CD4-positive, alpha-beta memory T cell (primary cell): ENCODE data around the gene BMP7. TPM values are rescaled to one million over a fixed set of nuclear protein-coding genes. Genes with fewer than 3 reads are reported as not detected.
A peak's percentile ranks its signal among the peaks of the same experiment; 100 is the strongest.
"Not testable (repeated sequence)": the region's sequence is repeated elsewhere in the genome, so short reads cannot be mapped to it uniquely, and the experiment has no call there.

Experiments
- CTCF ChIA-PET: fragments of 350-600 bp; sonication (Branson Sonifier 250); formaldehyde crosslinking; loops from one replicate; lab custom pipeline; 2021; ENCODE audit warnings: inconsistent platforms; ENCODE audit not compliant: partially characterized antibody; lab: Charles Lee
- POLR2A ChIA-PET: fragments of 350-600 bp; sonication (Branson Sonifier 250); formaldehyde crosslinking; loops from one replicate; lab custom pipeline; 2021; ENCODE audit not compliant: partially characterized antibody; lab: Charles Lee
- DNase-seq, 5 donors: peaks; one replicate each; pipeline versions ENCODE4 v3.0.0 to v3.0.0-alpha.2; 2020 to 2022; ENCODE audit warnings: mixed read lengths in 1 of 5
- H3K27ac ChIP-seq: one replicate; pipeline ENCODE4 v1.7.0; 2013; ENCODE audit warnings: low read depth, low read length
- H3K27me3 ChIP-seq: 2 replicates; pipeline ENCODE4 v1.7.0; 2013; ENCODE audit warnings: mild to moderate bottlenecking, low read length, moderate library complexity; ENCODE audit not compliant: insufficient read depth
- H3K36me3 ChIP-seq: 2 replicates; pipeline ENCODE4 v1.7.0; 2013; ENCODE audit warnings: mild to moderate bottlenecking, low read length, moderate library complexity; ENCODE audit not compliant: insufficient read depth
- H3K4me1 ChIP-seq: 2 replicates; pipeline ENCODE4 v1.7.0; 2013; ENCODE audit warnings: mild to moderate bottlenecking, low read length, moderate library complexity; ENCODE audit not compliant: insufficient read depth
- H3K4me3 ChIP-seq, 2 donors: one replicate each; pipeline ENCODE4 v1.7.0; 2013; ENCODE audit warnings: low read length in 2 of 2, mild to moderate bottlenecking in 1 of 2
- H3K9me3 ChIP-seq, 2 donors: one replicate each; pipeline ENCODE4 v1.7.0; 2013; ENCODE audit warnings: low read length in 2 of 2, control low read depth in 1 of 2; ENCODE audit not compliant: control insufficient read depth in 1 of 2
- H3K27ac Mint-ChIP-seq, 7 donors: one replicate each; pipeline ENCODE4 v1.8.0; 2020 to 2021; ENCODE audit warnings: mixed read lengths in 7 of 7, mild to moderate bottlenecking in 6 of 7, inconsistent platforms in 3 of 7, moderate library complexity in 3 of 7
- H3K27me3 Mint-ChIP-seq, 2 donors: one replicate each; pipeline ENCODE4 v1.8.0; 2020 to 2021; ENCODE audit warnings: mixed read lengths in 2 of 2
- H3K36me3 Mint-ChIP-seq, 2 donors: one replicate each; pipeline ENCODE4 v1.8.0; 2020 to 2021; ENCODE audit warnings: mixed read lengths in 2 of 2, inconsistent platforms in 1 of 2, mild to moderate bottlenecking in 1 of 2
- H3K4me1 Mint-ChIP-seq, 4 donors: one replicate each; pipeline ENCODE4 v1.8.0; 2020 to 2021; ENCODE audit warnings: mixed read lengths in 4 of 4, mild to moderate bottlenecking in 1 of 4
- H3K4me3 Mint-ChIP-seq, 8 donors: one replicate each; pipeline ENCODE4 v1.8.0; 2020 to 2021; ENCODE audit warnings: mixed read lengths in 8 of 8, mild to moderate bottlenecking in 7 of 8, moderate library complexity in 6 of 8, inconsistent platforms in 3 of 8
- H3K9me3 Mint-ChIP-seq, 8 donors: one replicate each; pipeline ENCODE4 v1.8.0; 2020 to 2021; ENCODE audit warnings: mixed read lengths in 8 of 8, mild to moderate bottlenecking in 5 of 8, inconsistent platforms in 3 of 8, moderate library complexity in 1 of 8
- intact Hi-C: fragments of 100-400 bp; cut with micrococcal nuclease; formaldehyde crosslinking; loops from one replicate; pipeline ENCODE4 v1.15.1; 2023
- polyA plus RNA-seq, 2 donors: library from polyadenylated mRNA; unstranded; fragments of 300-500 nt; fragmentation: Illumina TruSeq; gene quantifications; one replicate each; pipeline ENCODE4 v1.2.3, GENCODE V29; 2021
- total RNA-seq, 2 experiments: library from RNA; stranded (reverse); gene quantifications; one replicate each; pipeline ENCODE4 v1.2.3, GENCODE V29; 2021

Gene BMP7
- total and polyA plus RNA-seq, 4 experiments from 2014 or later, result not detected

DNA sequence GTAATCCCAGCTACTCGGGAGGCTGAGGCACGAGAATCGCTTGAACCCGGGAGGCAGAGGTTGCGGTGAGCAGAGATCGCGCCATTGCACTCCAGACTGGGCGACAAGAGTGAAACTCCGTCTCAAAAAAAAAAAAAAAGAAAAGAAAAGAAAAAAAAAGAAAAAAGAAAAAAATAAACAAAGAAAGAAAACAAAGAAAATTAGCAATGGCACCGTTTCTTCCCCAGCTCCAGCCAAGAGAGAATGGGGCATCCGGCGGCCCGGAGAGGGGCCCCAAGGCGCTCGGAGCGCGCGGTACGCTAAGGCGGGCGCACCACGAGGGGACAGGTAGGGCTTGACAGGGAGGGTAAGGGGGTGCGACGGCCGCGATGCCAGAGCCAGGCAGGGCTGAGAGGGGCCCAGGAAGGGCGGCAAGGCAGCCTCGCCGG lies 1.5 kb downstream of the BMP7 start:
- H3K27me3 Mint-ChIP-seq, result peaks cover 46 to 55% of the 10 kb centered on the region in 2 donors
- H3K4me1 ChIP-seq, H3K9me3 ChIP-seq, H3K4me3 ChIP-seq, DNase-seq, H3K36me3 ChIP-seq, intact Hi-C loops, H3K27ac ChIP-seq, H3K27ac Mint-ChIP-seq, H3K4me3 Mint-ChIP-seq, H3K9me3 Mint-ChIP-seq, H3K4me1 Mint-ChIP-seq, CTCF ChIA-PET, H3K36me3 Mint-ChIP-seq, POLR2A ChIA-PET, H3K27me3 ChIP-seq: not testable (repeated sequence)

DNA sequence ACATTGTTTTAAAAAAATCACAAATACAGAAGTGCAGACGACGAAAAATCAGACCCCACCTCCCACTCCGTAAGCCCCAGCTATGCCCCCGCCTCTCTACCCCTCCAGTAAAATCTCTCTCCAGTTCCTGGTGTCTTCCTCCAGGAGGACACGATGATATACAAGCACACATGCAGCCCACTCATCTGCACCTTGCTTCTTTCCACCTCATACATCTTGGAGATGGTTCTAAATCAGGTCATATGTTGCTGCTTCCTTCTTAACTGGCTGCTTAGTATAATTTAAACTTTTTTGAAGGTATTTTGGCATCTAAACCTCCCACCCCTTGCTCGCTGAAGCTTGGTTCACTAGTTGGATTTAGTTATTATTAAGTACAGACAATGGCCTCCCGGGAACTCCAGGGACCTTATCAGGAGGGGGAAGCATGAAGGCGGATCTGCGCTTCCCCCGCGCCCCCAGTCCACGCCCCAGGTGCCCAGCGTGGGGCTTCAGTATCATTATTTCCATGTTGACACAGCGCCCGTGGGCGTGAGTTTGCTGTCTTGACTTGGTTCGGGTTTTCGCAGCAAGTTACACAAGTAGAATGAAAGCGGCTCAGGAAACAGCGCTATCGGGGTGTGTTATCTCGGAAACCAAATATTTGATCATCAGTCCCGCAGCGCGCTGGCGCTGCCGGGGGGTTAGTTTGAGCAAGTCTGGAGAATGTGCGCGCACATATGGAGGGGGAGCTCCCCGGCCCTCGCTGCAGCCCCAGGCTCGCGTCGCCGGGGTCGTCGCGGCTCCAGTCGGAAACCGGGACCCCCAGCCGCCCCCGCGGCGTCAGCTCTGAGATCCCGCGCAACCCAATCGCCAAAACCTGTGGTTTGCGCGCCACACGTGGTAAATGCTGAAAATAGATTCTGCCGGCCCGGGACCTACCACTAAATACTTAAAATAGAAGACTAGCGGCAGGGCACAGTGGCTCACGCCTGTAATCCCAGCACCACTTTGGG lies 2.3 kb downstream of the BMP7 start:
- Mint-ChIP-seq H3K9me3 (peaks cover 0 to 1% (median 0%) of the 10 kb centered on the region in 8 donors), H3K36me3 (no peaks in the 10 kb centered on the region), H3K27ac (no peak overlapping the region), H3K27me3 (peaks cover 47 to 57% of the 10 kb centered on the region in 2 donors), H3K4me3 (no peak overlapping the region), H3K4me1 (peaks cover 3 to 9% (median 5%) of the 10 kb centered on the region in 4 donors)
- H3K4me1 ChIP-seq, result no peaks in the 10 kb centered on the region
- no peak for DNase-seq
- CTCF ChIA-PET, result no interaction called here
- H3K27me3 ChIP-seq, result peaks cover 5% of the 10 kb centered on the region
- no peaks in the 10 kb centered on the region for H3K9me3 ChIP-seq
- no peaks in the 10 kb centered on the region for H3K36me3 ChIP-seq
- no peak overlapping the region for H3K27ac ChIP-seq
- intact Hi-C loops, result no loop called here
- no peak overlapping the region for H3K4me3 ChIP-seq
- POLR2A ChIA-PET, result no interaction called here

DNA sequence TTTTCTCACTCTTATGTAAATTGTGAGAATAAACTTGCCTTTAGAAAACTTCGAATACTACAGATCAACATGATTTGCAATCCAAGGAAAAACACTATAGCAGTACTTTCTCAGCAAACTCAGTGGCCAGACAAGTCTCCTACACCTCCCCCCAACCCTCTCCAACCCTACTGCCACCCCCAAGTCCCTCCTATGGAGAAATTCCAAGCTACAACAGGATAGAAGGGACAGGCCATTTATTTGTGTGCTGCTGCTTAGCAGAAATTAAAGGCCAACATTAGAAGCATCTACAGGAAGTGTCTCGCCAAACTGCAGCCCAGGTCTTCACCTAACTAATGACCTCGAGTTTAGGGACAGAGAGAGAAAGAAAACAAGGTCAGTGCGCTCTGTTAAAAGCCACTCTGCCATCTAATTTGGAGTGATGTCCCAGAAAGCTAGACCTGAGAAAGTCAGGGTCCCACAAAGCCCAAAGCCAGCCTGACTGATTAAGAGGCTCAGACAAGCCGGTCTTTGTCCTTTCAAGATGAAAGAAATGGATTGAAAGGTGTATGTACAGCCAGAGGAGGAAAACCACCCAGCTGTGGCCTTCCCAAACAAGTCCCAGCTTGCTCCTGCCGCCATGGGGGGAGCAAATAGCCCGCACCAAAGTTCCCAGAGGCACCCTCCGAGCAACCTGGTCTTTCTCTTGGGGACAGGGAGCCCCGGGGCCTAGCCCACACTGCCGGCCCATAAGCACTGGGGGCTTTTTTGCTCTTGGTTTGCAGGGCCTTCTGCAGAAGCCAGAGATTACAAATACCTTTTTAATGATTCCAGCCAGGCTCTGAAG lies 3.4 kb downstream of the BMP7 start:
- H3K27me3 Mint-ChIP-seq, result peaks cover 45 to 55% of the 10 kb centered on the region in 2 donors
- DNase-seq, result no peak
- H3K27ac Mint-ChIP-seq, result no peak overlapping the region
- ChIA-PET POLR2A (no interaction called here), CTCF (no interaction called here)
- intact Hi-C loops, result no loop called here
- Histone ChIP-seq H3K4me3 (no peak overlapping the region), H3K27ac (no peak overlapping the region), H3K27me3 (peaks cover 5% of the 10 kb centered on the region), H3K9me3 (no peaks in the 10 kb centered on the region), H3K36me3 (no peaks in the 10 kb centered on the region), H3K4me1 (no peaks in the 10 kb centered on the region)
- H3K36me3 Mint-ChIP-seq, result no peaks in the 10 kb centered on the region
- H3K4me1 Mint-ChIP-seq, result peaks cover 3 to 9% (median 5%) of the 10 kb centered on the region in 4 donors
- H3K9me3 Mint-ChIP-seq, result peaks cover 0 to 1% (median 0%) of the 10 kb centered on the region in 8 donors
- H3K4me3 Mint-ChIP-seq, result no peak overlapping the region

DNA sequence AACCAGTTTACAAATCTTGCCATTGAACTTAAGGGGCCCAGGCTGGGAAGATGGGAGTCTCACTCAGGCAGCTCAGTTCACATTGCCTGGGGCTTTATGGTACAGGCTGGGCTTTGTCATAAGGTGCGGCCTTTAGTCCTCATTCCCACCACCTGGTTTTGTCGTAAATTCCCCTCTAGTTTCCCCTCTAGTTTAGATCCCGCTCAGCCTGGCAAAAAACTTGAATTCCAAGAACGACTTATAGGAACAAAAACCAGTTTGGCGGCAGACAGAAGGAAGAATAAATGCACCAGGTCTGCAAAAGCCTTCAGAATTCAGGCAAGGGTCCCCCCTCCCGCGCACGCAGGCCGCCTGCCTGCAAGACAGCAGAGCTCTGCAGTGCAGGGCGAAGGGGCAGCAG lies 4.1 kb downstream of the BMP7 start:
- Histone ChIP-seq H3K27ac (no peak overlapping the region), H3K4me1 (no peaks in the 10 kb centered on the region), H3K27me3 (no peaks in the 10 kb centered on the region), H3K4me3 (no peak overlapping the region), H3K9me3 (no peaks in the 10 kb centered on the region), H3K36me3 (no peaks in the 10 kb centered on the region)
- no peaks in the 10 kb centered on the region for H3K36me3 Mint-ChIP-seq
- no peak for DNase-seq
- H3K27ac Mint-ChIP-seq, result no peak overlapping the region
- H3K9me3 Mint-ChIP-seq, result peaks cover 0 to 1% (median 0%) of the 10 kb centered on the region in 8 donors
- intact Hi-C loops, result no loop called here
- peaks cover 3 to 5% (median 4%) of the 10 kb centered on the region in 4 donors for H3K4me1 Mint-ChIP-seq
- peaks cover 40 to 58% of the 10 kb centered on the region in 2 donors for H3K27me3 Mint-ChIP-seq
- ChIA-PET POLR2A (no interaction called here), CTCF (no interaction called here)
- no peak overlapping the region for H3K4me3 Mint-ChIP-seq

DNA sequence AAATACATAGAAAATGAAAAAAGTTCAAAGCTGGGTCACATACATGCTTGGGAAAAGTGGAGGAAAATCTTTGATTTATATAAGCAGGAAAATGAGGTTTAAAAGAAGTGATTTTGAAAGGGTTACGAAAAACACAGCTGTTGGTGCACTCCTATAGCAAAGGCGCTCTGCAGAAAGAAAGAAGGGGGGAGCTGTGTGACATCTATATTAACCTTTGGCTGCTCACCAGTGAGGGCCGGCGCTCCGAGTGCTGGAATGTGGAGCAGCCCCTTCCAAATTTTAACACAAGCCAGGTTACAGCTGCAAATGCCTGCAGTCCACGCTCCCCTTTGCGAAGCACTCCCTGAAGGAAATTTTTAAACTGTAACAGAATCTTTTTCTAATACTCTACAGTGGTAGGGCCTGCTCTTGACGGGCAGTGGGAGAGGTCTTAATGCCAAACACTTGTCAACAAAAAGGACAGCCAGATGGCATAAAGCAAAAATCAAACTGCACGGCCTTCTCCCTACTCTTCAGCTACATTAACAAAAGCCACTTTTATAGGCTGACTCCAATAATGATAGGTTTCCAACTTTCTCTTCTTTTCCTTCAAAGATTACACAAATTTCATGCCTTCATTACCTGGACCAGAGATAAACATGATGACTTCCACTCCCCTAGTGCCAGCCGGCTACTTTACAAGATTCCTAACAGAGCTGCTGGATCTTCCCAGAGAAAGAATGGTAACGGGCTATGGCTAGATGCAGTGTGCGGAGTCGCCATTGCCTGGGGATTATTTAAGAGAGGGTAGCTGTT lies 4.8 kb downstream of the BMP7 start:
- H3K27ac ChIP-seq, result no peak overlapping the region
- intact Hi-C loops, result no loop called here
- no peaks in the 10 kb centered on the region for H3K4me1 Mint-ChIP-seq
- H3K27me3 Mint-ChIP-seq, result peaks cover 35 to 55% of the 10 kb centered on the region in 2 donors
- H3K4me3 Mint-ChIP-seq, result peak overlapping the region in 1 of 8 donors; percentile 25
- H3K4me3 ChIP-seq, result no peak overlapping the region
- no peaks in the 10 kb centered on the region for H3K27me3 ChIP-seq
- H3K27ac Mint-ChIP-seq, result no peak overlapping the region
- H3K36me3 ChIP-seq, result no peaks in the 10 kb centered on the region
- no peaks in the 10 kb centered on the region for H3K36me3 Mint-ChIP-seq
- no peak for DNase-seq
- no peaks in the 10 kb centered on the region for H3K9me3 Mint-ChIP-seq
- ChIA-PET POLR2A (no interaction called here), CTCF (no interaction called here)
- no peaks in the 10 kb centered on the region for H3K9me3 ChIP-seq
- no peaks in the 10 kb centered on the region for H3K4me1 ChIP-seq

DNA sequence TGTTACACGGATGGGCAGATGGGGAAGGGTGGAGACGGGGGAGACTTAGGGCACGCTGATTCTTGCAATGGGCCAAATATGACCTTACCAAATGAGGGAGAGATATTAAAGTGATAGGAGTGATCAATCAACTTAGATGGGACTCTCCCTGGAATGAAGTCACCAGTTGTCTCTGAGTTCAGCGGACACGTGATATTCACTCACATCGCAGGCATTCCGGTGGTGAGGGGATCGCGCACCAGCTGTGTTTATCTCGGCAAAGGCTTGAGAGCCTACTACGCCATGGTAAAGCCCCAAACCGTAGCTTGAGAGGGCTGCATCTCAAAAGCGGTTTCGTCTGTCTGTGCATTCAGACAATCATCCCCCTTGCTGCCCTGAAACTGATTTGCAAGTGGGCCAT lies 5.5 kb downstream of the BMP7 start:
- Mint-ChIP-seq H3K9me3 (no peaks in the 10 kb centered on the region), H3K27ac (no peak overlapping the region), H3K27me3 (peaks cover 35 to 56% of the 10 kb centered on the region in 2 donors), H3K36me3 (no peaks in the 10 kb centered on the region), H3K4me1 (no peaks in the 10 kb centered on the region), H3K4me3 (no peak overlapping the region)
- DNase-seq, result no peak
- H3K4me3 ChIP-seq, result no peak overlapping the region
- ChIA-PET CTCF (no interaction called here), POLR2A (no interaction called here)
- H3K9me3 ChIP-seq, result no peaks in the 10 kb centered on the region
- no peaks in the 10 kb centered on the region for H3K36me3 ChIP-seq
- H3K27me3 ChIP-seq, result no peaks in the 10 kb centered on the region
- H3K27ac ChIP-seq, result no peak overlapping the region
- no peaks in the 10 kb centered on the region for H3K4me1 ChIP-seq
- intact Hi-C loops, result no loop called here
